T47D (cell line): Measurements from ENCODE around the gene UQCC2.

ENCODE experiments used
- DNase-seq, 2 experiments: peaks; one replicate each; pipeline versions ENCODE4 v3.0.0 to v3.0.0-alpha.2; 2011 to 2012; ENCODE audit warnings: low read depth in 1 of 2, low spot score in 1 of 2
- JUND ChIP-seq: IDR thresholded peaks from 2 replicates; pipeline ENCODE4 v1.6.1; 2012; ENCODE audit warnings: low read depth
- in situ Hi-C: cut with HindIII; loops from 2 replicates; pipeline ENCODE4 v1.10.0; 2016; ENCODE audit warnings: low sequenced_read_pairs, low pct_unique_long_range_greater_than_20kb

The UQCC2 gene

DNA sequence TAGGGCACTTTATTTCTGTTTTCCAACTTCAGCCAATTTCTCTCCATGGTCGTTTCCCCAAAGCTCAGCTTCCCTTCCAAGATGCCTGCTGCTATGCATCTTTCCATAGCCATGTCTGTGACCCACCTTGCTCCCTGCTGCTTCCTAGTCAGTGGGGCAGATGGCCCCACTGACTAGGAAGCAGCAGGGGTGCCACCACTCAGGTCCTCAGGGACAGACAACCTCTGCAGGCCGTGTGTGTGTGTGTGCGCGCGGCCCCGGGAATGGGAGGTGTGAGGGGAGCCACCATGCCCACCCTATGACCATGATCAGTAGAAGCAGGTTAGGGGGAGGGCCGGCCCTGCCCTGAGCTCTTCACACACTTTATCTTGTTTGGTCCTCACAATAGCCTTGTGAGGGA lies 37.9 kb upstream of the UQCC2 start:
- no peak for DNase-seq
- no peak for TF ChIP-seq JUND
- in situ Hi-C loops = no loop called here

- no peak for DNase-seq
Measured at GRCh38 chr6:33748841-33749240, 37.3 kb upstream of the UQCC2 start.

GRCh38 chr6:33747823-33748222 lies 36.3 kb upstream of the UQCC2 start:
- no peak for DNase-seq
- no peak for TF ChIP-seq JUND
- in situ Hi-C loops = no loop called here

More at GRCh38 chr6:33748841-33749240, 37.3 kb upstream of the UQCC2 start:
- in situ Hi-C loops = no loop called here
- TF ChIP-seq JUND = no peak

DNA sequence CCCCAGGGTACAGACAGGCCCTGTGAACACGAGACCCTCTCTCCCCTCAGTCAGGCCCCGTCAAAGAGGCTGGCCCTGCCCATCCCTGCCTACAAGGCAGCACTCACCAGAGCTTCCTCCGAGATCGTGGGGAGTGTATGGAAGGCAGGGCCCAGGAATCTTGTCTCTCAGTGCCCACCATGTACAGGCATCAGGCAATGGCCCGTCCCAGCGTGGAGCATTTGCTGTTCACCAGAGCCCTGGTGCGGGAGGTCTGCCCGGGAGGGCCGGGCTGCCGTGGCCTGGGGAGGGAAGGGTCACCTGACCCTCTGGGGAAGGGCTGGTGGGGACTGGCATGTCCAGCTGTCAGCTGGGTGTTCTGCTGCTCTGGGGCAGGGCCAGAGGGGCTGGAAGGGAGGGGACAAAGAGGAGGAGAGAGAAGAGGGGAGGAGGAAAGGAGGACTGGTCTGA lies 35.2 kb upstream of the UQCC2 start, which contains the start of gene IP6K3:
TSS of gene IP6K3 (minus strand) at position 255 of the 450 bp plus-strand sequence. CDS start 11,429 bp downstream, outside the sequence.
- in situ Hi-C loops = no loop called here
- no peak for DNase-seq
- no peak for TF ChIP-seq JUND

DNA sequence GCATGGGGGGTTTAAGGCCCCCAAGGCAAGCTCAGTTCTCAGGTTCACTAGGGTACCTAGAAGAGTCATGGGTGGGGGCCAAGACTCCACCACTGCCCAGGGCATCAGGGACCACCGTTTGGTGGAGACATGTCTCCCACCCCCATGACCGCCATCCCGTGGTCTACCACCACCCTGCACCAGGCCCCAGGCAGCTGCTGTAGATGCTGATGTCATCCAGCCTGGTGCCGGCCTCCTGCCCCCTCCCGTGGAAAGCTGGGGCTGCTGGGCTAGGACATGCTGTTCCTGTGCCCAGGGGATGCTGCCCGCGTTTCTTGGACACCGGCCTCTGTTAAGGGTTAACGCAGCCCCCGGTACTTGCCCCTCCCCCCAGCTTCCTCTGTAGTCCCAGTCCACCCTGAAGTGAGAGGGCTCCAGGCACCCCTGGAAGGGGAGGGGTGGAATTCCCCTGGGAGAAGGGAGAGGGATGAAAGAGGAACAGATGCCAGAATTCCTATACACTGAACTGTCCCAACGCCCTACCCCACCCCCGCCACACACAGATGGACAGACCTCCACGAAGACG lies 34.6 kb upstream of the UQCC2 start:
- in situ Hi-C loops = no loop called here
- DNase-seq = no peak
- TF ChIP-seq JUND = no peak

GRCh38 chr6:33745548-33745947 lies 34.0 kb upstream of the UQCC2 start:
- no peak for DNase-seq
- in situ Hi-C loops = no loop called here
- no peak for TF ChIP-seq JUND

DNA sequence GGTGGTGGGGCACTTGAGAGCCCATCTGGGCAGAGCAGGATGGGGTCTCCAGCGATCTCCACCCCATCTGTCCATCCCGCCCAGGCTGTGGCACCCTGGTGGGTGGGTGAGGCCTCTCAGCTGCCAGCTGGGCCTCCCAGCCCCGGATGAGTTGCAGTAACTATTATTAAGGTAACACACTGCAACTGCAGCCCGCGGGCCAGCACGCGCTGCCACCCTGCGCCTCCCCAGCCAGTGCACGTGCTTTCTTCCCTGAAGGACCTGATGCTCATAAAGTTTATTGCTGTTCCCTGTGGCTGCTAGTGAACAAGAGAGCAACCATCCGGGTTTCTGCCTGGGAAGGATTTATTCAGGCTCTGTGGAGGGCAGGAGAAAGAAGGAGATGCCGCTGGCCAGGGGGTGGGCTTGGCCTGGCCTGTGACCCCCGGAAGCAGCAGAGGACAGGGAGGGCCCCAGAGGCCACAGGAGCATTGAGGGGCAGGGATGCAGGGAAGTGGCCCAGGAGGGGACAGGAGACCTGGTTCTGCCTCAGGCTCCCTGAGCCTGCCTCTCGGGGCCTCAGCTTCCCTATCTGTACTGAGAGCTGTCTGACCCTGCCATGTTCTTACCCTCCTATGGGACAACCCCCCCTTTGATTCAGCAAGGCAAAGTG lies 33.5 kb upstream of the UQCC2 start:
- in situ Hi-C loops = no loop called here
- DNase-seq = no peak
- TF ChIP-seq JUND = no peak

DNA sequence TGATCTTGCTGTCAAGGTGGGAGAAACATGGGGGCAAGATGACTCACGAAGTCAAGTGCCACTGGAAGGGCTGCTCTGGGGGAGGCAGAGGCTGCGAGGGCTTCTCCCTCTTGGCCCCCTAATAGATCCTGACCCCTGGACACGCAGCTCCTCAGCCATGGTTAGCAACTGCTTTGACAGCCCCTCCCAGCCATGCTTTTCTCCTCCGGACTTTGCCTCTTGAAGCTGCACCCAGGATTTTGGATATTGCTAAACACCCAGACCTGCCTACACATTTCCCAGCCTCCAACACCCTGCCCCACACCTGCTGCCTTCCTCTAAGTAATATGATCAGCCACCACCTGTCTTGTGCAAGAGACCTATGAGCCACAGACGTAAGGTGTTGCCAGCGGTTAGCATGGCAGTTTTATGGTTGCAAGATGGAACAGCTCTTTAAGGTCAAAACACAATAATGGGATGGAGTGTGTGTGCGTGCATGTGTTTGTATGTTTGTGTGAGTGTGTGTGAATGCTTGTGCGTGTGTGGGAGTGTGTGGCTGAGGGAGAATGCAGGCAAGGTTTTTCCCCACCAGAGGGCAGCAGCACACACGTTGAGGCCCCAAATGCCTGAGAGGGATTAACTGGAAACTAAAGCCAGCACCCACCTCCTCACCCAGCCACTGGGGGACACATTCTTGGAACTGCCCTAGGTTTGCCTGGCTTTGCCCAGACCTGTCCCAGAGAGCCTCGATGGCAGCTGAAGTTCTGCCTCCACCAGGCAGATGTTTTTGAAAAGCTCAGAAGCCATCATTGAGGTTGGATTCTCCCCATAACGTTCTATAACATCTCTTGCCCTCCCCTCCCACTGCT lies 32.7 kb upstream of the UQCC2 start:
- in situ Hi-C loops = no loop called here
- TF ChIP-seq JUND = no peak
- peak; percentile 79 to 85 for DNase-seq

DNA sequence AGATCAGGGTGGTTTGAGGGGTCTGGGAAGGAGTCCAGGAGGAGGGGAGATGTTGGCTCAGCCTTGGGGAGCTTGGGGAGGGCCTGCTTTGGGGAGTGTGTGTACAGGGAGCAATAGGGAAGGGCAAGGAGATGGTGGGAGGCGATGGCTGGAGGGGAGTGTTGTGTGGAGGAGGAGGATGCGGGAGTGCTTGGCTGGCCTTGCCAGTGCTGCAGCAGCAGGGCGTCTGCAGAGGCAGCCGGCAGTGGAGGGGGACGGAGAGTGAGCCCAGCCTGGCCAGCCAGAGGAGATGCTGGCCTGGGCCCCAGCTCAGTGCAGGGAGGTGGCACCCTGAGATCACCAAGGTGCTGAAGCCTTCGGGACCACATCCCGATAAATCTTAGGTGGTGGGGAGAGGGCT lies 31.3 kb upstream of the UQCC2 start:
- in situ Hi-C loops = no loop called here

DNA sequence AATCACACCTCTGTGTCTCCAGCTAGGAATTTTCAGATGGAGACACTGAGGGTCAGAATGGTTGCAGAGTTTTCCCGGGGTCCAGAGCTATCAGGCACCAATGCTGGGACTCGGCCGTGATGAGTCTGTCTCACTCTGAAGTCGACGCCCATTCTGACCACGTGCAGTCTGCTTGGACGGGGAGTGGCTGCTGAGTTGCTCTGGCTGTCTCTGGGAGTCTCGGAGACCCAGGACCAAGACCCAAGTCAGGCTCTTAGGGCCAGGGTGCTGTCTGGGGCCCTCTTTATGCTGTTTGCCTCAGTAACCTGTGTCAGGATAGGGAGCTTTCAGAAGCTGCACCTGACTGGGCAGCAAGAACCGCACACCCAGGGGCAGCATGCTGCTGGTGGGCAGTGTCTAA lies 30.6 kb upstream of the UQCC2 start:
- no peak for DNase-seq
- no peak for TF ChIP-seq JUND
- in situ Hi-C loops = no loop called here

More for the DNA sequence above, 31.3 kb upstream of the UQCC2 start:
- DNase-seq = no peak
- no peak for TF ChIP-seq JUND

GRCh38 chr6:33740794-33741193 lies 29.3 kb upstream of the UQCC2 start:
- in situ Hi-C loops = no loop called here
- DNase-seq = no peak
- TF ChIP-seq JUND = no peak

GRCh38 chr6:33740204-33740608 lies 28.7 kb upstream of the UQCC2 start:
- TF ChIP-seq JUND = no peak
- in situ Hi-C loops = no loop called here
- DNase-seq = peak in 1 of 2 experiments; percentile 84

DNA sequence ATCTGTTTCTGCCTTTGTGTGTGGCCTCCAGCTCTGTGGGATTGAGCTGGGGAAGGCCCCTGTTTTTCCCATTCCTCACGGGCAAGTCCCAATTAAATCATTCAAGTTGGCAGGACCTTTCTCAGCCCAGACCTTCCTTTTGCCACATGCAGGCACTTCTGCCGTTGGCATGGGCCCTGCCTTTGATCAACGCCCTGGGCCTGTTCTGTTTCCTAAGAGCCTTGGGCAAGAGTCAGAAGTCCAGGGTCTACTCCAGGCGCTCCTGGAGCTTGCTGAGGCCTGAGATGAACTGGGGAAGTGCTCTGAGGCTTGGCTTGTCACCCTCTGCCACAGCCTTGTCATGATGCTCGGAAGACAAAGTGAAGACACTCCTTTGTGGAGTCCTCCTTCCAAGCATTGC lies 28.1 kb upstream of the UQCC2 start:
- in situ Hi-C loops = no loop called here
- DNase-seq = no peak
- no peak for TF ChIP-seq JUND
